ENCODE results near the gene DNAJC9. TPM values are rescaled to one million over a fixed set of nuclear protein-coding genes. Genes with fewer than 3 reads are reported as not detected.

Gene DNAJC9
- total RNA-seq, 1 donor from 2014 or later = 17.7 TPM

DNA sequence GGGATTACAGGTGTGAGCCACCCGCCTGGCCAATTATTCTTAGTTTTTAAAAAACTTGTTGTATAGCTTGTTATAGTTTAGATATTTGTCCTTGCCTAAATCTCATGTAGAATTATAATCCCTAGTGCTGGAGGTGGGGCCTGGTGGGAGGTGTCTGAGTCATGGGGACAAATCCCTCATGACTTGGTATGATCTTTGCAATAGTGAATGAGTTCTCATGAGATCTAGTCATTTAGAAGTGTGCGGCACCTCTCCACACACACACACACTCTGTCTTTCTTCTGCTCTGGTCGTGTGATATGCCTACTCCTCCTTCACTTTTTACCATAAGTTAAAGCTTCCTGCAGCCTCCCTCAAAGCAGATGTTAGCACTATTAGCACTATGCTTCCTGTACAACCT lies 42.0 kb downstream of the DNAJC9 start:
- H3K9me3 ChIP-seq (ENCODE audit: control insufficient read depth in 3 of 3, low read length in 3 of 3) = no peaks in the 10 kb centered on the region
- no peaks in the 10 kb centered on the region for H3K4me1 ChIP-seq (ENCODE audit: control insufficient read depth in 3 of 3, insufficient read depth in 3 of 3, low read length in 3 of 3)
- H3K27ac ChIP-seq (ENCODE audit: low read depth, low read length) = no peak overlapping the region
- H3K36me3 ChIP-seq (ENCODE audit: control insufficient read depth in 3 of 3, insufficient read depth in 3 of 3, low read length in 3 of 3) = peaks cover 2 to 12% (median 9%) of the 10 kb centered on the region in 3 donors
- no peak overlapping the region for H3K4me3 ChIP-seq (ENCODE audit: low read length in 3 of 3)
- H3K27me3 ChIP-seq (ENCODE audit: control insufficient read depth in 3 of 3, insufficient read depth in 3 of 3, low read length in 3 of 3) = no peaks in the 10 kb centered on the region
- H3K9ac ChIP-seq (ENCODE audit: low read depth in 1 of 3, low read length in 3 of 3) = no peak overlapping the region

Small RNAs within 50 kb of the gene (small RNA-seq; reads per million reads assigned to genes)
- not detected for gene RF00019
- gene RNU6-833P = not detected

Other genes starting within 250 kb of the DNAJC9 start
- 53.8 TPM for gene P4HA1, start 150.4 kb downstream of the DNAJC9 start, total RNA-seq
- gene NUDT13, start 136.8 kb downstream of the DNAJC9 start, total RNA-seq = 2.1 TPM
- gene ECD, start 79.2 kb downstream of the DNAJC9 start, total RNA-seq = 23.5 TPM
- 16.2 TPM for gene FAM149B1, start 79.1 kb downstream of the DNAJC9 start, total RNA-seq
- 57.4 TPM for gene MRPS16, start 5.4 kb upstream of the DNAJC9 start, total RNA-seq
- gene CFAP70, start 111.6 kb upstream of the DNAJC9 start, total RNA-seq = 1.6 TPM
- 47.0 TPM for gene ANXA7, start 166.8 kb upstream of the DNAJC9 start, total RNA-seq
- gene MSS51, start 186.3 kb upstream of the DNAJC9 start, total RNA-seq = 22.4 TPM
- 113 TPM for gene PPP3CB, start 248.8 kb upstream of the DNAJC9 start, total RNA-seq